ENCODE data around the gene ABCG2. TPM values are rescaled to one million over a fixed set of nuclear protein-coding genes. Genes with fewer than 3 reads are reported as not detected.

ABCG2 gene
- total RNA-seq, 1 donor from 2014 or later: under 0.01 TPM

DNA sequence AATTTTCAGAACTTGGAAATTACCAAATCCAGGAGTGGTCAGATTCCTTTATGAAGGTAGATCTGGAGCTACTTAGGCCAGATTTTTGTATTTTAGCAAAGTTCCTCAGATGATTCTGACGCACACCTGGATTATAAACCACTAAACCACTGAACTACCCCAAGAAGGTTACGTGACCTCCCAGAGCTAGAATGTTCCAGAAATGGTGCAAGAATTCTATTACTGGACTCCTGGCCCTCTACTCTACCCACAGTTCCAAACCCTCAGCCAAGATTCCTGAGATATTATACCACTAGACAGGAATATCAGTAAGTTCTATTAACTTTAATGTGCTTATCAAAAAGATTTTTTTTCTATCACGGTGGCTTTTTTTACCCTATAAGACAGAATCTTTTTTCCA is 67.1 kb downstream of the ABCG2 start:
- TF ChIP-seq, protein P1, sequence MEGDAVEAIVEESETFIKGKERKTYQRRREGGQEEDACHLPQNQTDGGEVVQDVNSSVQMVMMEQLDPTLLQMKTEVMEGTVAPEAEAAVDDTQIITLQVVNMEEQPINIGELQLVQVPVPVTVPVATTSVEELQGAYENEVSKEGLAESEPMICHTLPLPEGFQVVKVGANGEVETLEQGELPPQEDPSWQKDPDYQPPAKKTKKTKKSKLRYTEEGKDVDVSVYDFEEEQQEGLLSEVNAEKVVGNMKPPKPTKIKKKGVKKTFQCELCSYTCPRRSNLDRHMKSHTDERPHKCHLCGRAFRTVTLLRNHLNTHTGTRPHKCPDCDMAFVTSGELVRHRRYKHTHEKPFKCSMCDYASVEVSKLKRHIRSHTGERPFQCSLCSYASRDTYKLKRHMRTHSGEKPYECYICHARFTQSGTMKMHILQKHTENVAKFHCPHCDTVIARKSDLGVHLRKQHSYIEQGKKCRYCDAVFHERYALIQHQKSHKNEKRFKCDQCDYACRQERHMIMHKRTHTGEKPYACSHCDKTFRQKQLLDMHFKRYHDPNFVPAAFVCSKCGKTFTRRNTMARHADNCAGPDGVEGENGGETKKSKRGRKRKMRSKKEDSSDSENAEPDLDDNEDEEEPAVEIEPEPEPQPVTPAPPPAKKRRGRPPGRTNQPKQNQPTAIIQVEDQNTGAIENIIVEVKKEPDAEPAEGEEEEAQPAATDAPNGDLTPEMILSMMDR (IDR thresholded peaks at IDR 0.05; ENCODE audit: insufficient read depth, low read length, poor library complexity, severe bottlenecking): no peak
- no peak for DNase-seq (ENCODE audit: low read depth)
- Histone ChIP-seq H3K36me3 (ENCODE audit: control insufficient read depth, insufficient read depth, low read length) (no peaks in the 10 kb centered on the region), H3K27me3 (ENCODE audit: control insufficient read depth, insufficient read depth, low read length) (no peaks in the 10 kb centered on the region), H3K4me3 (ENCODE audit: low read depth, low read length) (no peak overlapping the region)

DNA sequence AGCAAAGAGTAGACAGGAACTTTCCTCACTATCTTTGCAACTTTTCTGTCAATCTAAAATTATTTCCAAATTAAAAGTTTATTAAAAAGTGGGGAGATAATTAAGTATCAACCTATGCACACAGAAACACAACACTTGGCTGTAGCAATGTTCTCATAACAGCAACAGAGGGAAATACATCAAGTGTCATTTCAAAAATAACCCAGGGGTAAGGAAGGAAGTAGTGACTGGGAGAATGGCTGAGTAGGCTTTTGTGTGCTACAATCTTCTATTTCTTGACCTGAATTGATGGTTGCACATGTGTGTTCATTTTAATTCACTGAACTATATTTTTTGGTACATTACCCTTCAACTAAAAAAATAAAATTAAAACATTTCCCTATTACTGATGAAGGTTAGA is 67.5 kb downstream of the ABCG2 start:
- no peak for DNase-seq (ENCODE audit: low read depth)
- Histone ChIP-seq H3K4me3 (ENCODE audit: low read depth, low read length) (no peak overlapping the region), H3K36me3 (ENCODE audit: control insufficient read depth, insufficient read depth, low read length) (no peaks in the 10 kb centered on the region), H3K27me3 (ENCODE audit: control insufficient read depth, insufficient read depth, low read length) (no peaks in the 10 kb centered on the region)
- TF ChIP-seq, protein P1 (IDR thresholded peaks at IDR 0.05; ENCODE audit: insufficient read depth, low read length, poor library complexity, severe bottlenecking): no peak

DNA sequence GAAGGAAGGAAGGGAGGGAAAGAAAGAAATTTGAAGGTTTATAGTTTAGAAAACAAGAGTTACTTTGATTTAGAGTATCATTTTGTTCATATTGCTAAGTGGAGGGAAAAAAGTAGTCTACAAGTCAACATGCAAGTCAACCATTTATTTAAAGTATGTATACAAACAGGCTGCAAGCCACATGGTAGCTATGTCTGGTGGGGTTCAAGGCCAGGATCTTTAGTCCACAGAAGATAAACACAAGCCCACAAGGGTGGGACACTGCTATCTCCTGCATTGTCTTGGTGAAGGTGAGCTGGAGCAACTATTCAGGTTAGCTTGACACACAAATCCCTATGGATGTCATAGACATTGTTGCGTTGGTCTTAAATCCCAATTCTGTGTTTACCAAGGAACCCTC is 71.4 kb downstream of the ABCG2 start:
- DNase-seq (ENCODE audit: low read depth): no peak
- TF ChIP-seq, protein P1 (IDR thresholded peaks at IDR 0.05; ENCODE audit: insufficient read depth, low read length, poor library complexity, severe bottlenecking): no peak

DNA sequence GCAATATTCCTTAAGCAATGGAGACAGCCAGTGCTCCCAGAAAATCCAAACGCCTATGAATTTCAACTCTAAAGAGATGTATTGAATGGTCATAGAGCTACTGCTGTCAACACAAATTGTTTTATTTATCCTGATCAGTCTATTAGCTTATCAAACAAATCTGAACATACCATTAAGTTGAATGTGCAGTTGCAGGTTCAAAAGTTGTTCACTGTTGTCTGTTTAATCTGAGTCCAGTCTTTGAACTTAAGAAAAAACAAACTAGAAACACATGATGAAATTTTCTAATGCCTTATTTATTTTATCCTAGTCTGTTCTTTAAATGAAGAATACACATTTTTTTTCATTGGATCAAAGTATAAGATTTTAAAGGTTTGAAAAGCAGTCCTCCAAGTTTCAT is 77.8 kb downstream of the ABCG2 start:
- Histone ChIP-seq H3K36me3 (ENCODE audit: control insufficient read depth, insufficient read depth, low read length) (peaks cover 1% of the 10 kb centered on the region), H3K27me3 (ENCODE audit: control insufficient read depth, insufficient read depth, low read length) (no peaks in the 10 kb centered on the region), H3K4me3 (ENCODE audit: low read depth, low read length) (no peak overlapping the region)
- TF ChIP-seq, protein P1 (IDR thresholded peaks at IDR 0.05; ENCODE audit: insufficient read depth, low read length, poor library complexity, severe bottlenecking): no peak
- no peak for DNase-seq (ENCODE audit: low read depth)

More for the DNA sequence above, 71.4 kb downstream of the ABCG2 start:
- H3K36me3 ChIP-seq (ENCODE audit: control insufficient read depth, insufficient read depth, low read length): no peaks in the 10 kb centered on the region
- H3K27me3 ChIP-seq (ENCODE audit: control insufficient read depth, insufficient read depth, low read length): no peaks in the 10 kb centered on the region
- no peak overlapping the region for H3K4me3 ChIP-seq (ENCODE audit: low read depth, low read length)

DNA sequence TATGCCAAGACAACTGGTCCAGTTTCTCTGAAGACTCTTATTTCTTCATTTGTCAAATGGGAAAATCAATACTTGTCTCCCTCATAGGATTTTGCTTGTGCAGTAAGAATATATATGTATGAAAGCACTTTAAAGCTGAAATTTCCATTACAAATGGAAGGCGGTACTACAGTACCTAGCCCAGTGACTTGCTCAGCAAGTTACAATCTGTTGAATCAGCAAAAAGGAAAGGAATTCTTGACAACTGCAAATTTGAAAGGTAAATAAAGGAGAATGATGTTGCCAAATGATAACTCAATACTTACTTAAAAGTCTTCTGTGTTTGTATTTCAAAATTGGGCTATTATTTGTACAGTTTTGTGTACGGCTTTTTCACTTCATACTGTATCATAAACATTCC is 79.9 kb downstream of the ABCG2 start:
- Histone ChIP-seq H3K27me3 (ENCODE audit: control insufficient read depth, insufficient read depth, low read length) (no peaks in the 10 kb centered on the region), H3K36me3 (ENCODE audit: control insufficient read depth, insufficient read depth, low read length) (peaks cover 1% of the 10 kb centered on the region), H3K4me3 (ENCODE audit: low read depth, low read length) (no peak overlapping the region)
- TF ChIP-seq, protein P1 (IDR thresholded peaks at IDR 0.05; ENCODE audit: insufficient read depth, low read length, poor library complexity, severe bottlenecking): no peak
- DNase-seq (ENCODE audit: low read depth): no peak

DNA sequence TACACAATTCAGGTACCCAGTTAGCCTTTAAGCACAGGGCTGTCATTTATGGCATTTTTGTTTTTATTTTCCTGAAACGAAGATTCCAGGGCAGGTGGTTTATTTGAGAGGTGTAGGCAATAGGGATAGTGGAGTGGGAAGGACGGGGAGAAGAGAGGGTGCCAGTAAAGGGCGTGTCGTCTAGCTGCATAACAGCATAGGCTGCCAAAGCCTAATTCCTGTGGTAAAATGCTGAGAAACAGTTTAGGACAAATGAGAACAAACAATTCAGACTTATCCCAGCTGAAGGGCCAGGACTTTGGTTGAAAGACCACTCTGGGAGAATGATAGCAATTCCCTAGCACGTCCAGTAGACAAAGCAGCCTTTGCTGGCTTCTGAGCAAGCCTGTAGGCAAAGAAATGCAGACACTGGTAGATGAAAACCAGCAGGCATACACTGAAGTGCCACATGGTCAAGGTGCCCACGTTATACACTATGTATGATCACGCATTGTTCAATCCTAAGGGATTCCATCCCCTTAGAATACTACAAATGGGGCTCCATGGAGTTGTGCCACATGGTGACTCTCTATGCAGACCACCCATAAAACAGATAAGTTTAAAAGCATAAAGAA is 80.4 kb downstream of the ABCG2 start:
- TF ChIP-seq, protein P1 (IDR thresholded peaks at IDR 0.05; ENCODE audit: insufficient read depth, low read length, poor library complexity, severe bottlenecking): no peak
- H3K27me3 ChIP-seq (ENCODE audit: control insufficient read depth, insufficient read depth, low read length): no peaks in the 10 kb centered on the region
- H3K4me3 ChIP-seq (ENCODE audit: low read depth, low read length): no peak overlapping the region
- H3K36me3 ChIP-seq (ENCODE audit: control insufficient read depth, insufficient read depth, low read length): peaks cover 1% of the 10 kb centered on the region
- no peak for DNase-seq (ENCODE audit: low read depth)

Data from kidney epithelial cell (primary cell).